Measurements from ENCODE around the gene ATP10A. TPM values are rescaled to one million over a fixed set of nuclear protein-coding genes. Genes with fewer than 3 reads are reported as not detected.

ATP10A gene
- polyA plus RNA-seq, 1 experiment, result 3.5 TPM

DNA sequence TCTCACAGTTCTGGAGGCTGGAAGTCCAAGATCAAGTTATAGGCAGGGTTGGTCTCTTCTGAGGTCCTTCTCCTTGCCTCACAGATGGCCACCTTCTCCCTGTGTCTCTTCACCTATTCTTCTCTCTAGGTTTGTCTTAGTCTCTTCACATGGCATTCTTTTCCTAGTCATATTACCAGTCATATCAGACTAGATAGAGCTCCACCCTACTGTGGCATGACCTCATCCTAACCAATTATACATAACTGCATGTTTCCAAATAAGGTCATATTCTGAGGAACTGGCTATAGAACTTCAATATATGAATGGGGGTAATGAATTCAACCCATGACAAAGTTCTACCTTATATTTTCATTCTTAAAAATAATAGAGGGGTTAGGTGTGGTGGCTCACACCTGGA lies 227.9 kb downstream of the ATP10A start:
- H3K9me3 ChIP-seq (ENCODE audit: control insufficient read depth, insufficient read depth, low read length), result no peaks in the 10 kb centered on the region
- TF ChIP-seq, protein P1, sequence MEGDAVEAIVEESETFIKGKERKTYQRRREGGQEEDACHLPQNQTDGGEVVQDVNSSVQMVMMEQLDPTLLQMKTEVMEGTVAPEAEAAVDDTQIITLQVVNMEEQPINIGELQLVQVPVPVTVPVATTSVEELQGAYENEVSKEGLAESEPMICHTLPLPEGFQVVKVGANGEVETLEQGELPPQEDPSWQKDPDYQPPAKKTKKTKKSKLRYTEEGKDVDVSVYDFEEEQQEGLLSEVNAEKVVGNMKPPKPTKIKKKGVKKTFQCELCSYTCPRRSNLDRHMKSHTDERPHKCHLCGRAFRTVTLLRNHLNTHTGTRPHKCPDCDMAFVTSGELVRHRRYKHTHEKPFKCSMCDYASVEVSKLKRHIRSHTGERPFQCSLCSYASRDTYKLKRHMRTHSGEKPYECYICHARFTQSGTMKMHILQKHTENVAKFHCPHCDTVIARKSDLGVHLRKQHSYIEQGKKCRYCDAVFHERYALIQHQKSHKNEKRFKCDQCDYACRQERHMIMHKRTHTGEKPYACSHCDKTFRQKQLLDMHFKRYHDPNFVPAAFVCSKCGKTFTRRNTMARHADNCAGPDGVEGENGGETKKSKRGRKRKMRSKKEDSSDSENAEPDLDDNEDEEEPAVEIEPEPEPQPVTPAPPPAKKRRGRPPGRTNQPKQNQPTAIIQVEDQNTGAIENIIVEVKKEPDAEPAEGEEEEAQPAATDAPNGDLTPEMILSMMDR (IDR thresholded peaks at IDR 0.05; ENCODE audit: low read depth, low read length), result no peak
- no peak overlapping the region for H3K4me3 ChIP-seq (ENCODE audit: low read depth, low read length)
- no peak overlapping the region for H3K27ac ChIP-seq (ENCODE audit: low read depth, low read length)
- POLR2A ChIA-PET, result no interaction called here
- no peaks in the 10 kb centered on the region for H3K27me3 ChIP-seq (ENCODE audit: control insufficient read depth, insufficient read depth, low read length)
- DNase-seq (ENCODE audit: low read depth, low spot score), result no peak
- CTCF ChIA-PET, result no interaction called here

DNA sequence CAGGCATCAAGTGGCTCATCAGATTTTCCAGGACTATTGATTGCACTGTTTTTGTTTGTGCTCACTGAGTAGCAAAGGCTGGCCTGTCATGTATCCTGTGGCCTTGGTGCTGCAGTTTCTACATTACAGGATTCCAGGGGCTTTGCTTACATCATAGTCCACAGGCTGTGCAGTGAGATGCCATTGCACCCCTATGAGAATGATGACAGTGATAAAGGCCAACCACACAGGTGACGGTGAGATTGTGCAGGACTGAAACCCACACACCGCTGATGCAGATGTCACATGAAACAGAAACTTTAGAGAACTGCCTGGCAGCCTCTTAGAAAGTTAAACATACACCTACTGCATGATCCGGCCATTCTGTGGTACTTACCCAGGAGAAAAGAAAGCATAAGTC lies 229.3 kb downstream of the ATP10A start:
- Histone ChIP-seq H3K4me3 (ENCODE audit: low read depth, low read length) (no peak overlapping the region), H3K27ac (ENCODE audit: low read depth, low read length) (no peak overlapping the region), H3K9me3 (ENCODE audit: control insufficient read depth, insufficient read depth, low read length) (no peaks in the 10 kb centered on the region), H3K27me3 (ENCODE audit: control insufficient read depth, insufficient read depth, low read length) (no peaks in the 10 kb centered on the region)
- ChIA-PET CTCF (no interaction called here), POLR2A (no interaction called here)
- TF ChIP-seq, protein P1 (IDR thresholded peaks at IDR 0.05; ENCODE audit: low read depth, low read length), result no peak
- DNase-seq (ENCODE audit: low read depth, low spot score), result no peak

DNA sequence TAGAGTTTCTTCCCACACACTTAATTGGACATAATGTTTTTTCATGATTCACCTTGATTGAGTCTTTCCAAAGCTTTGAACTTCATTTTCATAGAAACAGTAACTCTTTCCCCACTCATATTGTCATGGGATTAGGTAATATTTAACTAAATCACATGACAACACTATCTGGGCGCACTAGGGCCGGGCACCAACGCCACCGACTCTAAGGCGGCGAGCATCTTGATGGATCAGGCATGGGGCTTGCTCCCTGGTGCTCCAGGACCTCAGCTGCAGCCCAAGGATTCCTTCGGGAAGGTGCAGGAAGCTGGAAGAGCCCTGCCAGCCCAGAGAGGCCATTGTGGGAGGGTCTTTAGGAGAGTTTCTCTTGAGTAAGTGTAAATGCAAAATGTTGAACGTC lies 231.2 kb downstream of the ATP10A start:
- Histone ChIP-seq H3K27ac (ENCODE audit: low read depth, low read length) (no peak overlapping the region), H3K27me3 (ENCODE audit: control insufficient read depth, insufficient read depth, low read length) (no peaks in the 10 kb centered on the region), H3K4me3 (ENCODE audit: low read depth, low read length) (no peak overlapping the region), H3K9me3 (ENCODE audit: control insufficient read depth, insufficient read depth, low read length) (no peaks in the 10 kb centered on the region)
- POLR2A ChIA-PET, result no interaction called here
- no peak for DNase-seq (ENCODE audit: low read depth, low spot score)
- TF ChIP-seq, protein P1 (IDR thresholded peaks at IDR 0.05; ENCODE audit: low read depth, low read length), result no peak
- CTCF ChIA-PET, result no interaction called here

Small RNA genes lying within 50 kb of the gene (small RNA-seq; reads per million reads assigned to genes)
- gene MIR4715 (ENCODE audit: insufficient read length, low read depth), result not detected
- not detected for gene RNA5SP390 (ENCODE audit: insufficient read length, low read depth)

Data from AG04450 (cell line).